HCT116 (cell line): ENCODE results near the gene ANKRD40CL.

Source experiments
- EGR1 ChIP-seq: IDR thresholded peaks from 2 replicates; pipeline ENCODE4 v1.6.1; 2012; ENCODE audit warnings: low read depth
- EZH2 ChIP-seq: fragments of 200-600 bp; sonication (generic); IDR thresholded peaks from 2 replicates; pipeline ENCODE4 v1.6.1; 2017; ENCODE audit warnings: antibody characterized with exemption, mixed run types
- EZH2phosphoT487 ChIP-seq: fragments of 200-600 bp; IDR thresholded peaks from 2 replicates; pipeline ENCODE4 v1.6.1; 2018; ENCODE audit warnings: antibody characterized with exemption, borderline replicate concordance
- JUND ChIP-seq: IDR thresholded peaks from 2 replicates; pipeline ENCODE4 v1.6.1; 2012
- POLR2A ChIP-seq: IDR thresholded peaks from 2 replicates; pipeline ENCODE4 v1.7.0; 2011; ENCODE audit warnings: borderline replicate concordance; ENCODE audit not compliant: insufficient read depth, insufficient read length; ENCODE audit errors: extremely low read depth
- POLR2AphosphoS5 ChIP-seq: IDR thresholded peaks from 2 replicates; pipeline ENCODE4 v1.6.1; 2011; ENCODE audit warnings: mild to moderate bottlenecking, low read depth, low read length, moderate library complexity
- RAD21 ChIP-seq: IDR thresholded peaks from 2 replicates; pipeline ENCODE4 v1.6.1; 2012; ENCODE audit warnings: low read depth, mild to moderate bottlenecking
- SIN3A ChIP-seq: IDR thresholded peaks from 2 replicates; pipeline ENCODE4 v1.6.1; 2012; ENCODE audit warnings: low read depth
- SP1 ChIP-seq: IDR thresholded peaks from 2 replicates; pipeline ENCODE4 v1.6.1; 2012; ENCODE audit warnings: low read depth
- YY1 ChIP-seq: IDR thresholded peaks from 2 replicates; pipeline ENCODE4 v1.6.1; 2011; ENCODE audit warnings: low read length, low read depth, moderate library complexity, mild to moderate bottlenecking; ENCODE audit not compliant: insufficient replicate concordance; ENCODE audit errors: extremely low read depth
- ZNF274 ChIP-seq: fragments of 200-500 bp; sonication (Bioruptor generic); IDR thresholded peaks from 2 replicates; pipeline ENCODE4 v1.6.1; 2014; ENCODE audit warnings: mild to moderate bottlenecking, low read depth, low read length, inconsistent platforms
- TF ChIP-seq, protein P1 (sequence below), 3 experiments: fragments of 200-600 bp in 1 of 3; sonication (generic) in 1 of 3; IDR thresholded peaks in 2 of 3; conservative IDR thresholded peaks in 1 of 3; 2 replicates each; pipeline ENCODE4 v1.5.1; 2012 to 2017; ENCODE audit warnings: low read depth in 2 of 3, low read length in 2 of 3, antibody characterized with exemption in 1 of 3, borderline replicate concordance in 1 of 3, control low read depth in 1 of 3, mild to moderate bottlenecking in 1 of 3, mixed read lengths in 1 of 3, mixed run types in 1 of 3, moderate library complexity in 1 of 3; ENCODE audit not compliant: insufficient read depth in 1 of 3
- TF ChIP-seq, protein P2 (sequence below): IDR thresholded peaks from 2 replicates; pipeline ENCODE4 v1.6.1; 2012
- TF ChIP-seq, protein P3 (sequence below): IDR thresholded peaks from 2 replicates; pipeline ENCODE4 v1.6.1; 2012; ENCODE audit warnings: low read depth

DNA sequence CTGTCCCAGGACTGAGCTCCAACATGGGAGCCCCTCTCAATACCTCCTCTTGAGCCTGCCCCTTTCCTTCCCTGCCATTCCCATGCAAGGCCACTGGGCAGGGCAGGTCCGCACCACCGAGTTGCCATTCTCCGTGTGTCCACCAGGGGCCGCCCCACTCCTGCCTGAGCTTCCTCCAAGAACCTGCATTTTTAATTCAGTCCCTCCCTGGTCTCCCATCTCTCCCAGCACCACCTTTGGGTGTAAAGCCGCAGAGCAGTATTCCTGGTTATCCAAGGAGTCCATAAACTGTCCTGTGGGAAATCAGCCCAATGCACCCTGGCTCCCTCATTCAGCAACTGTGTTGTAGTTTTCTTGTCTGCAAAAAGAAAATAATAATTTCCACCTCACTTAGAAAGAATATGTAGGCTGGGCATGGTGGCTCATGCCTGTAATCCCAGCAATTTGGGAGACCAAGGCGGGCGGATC lies 15.9 kb upstream of the ANKRD40CL start:
- TF ChIP-seq SIN3A (no peak), RAD21 (peak; percentile 100), EZH2 (no peak), POLR2AphosphoS5 (no peak), POLR2A (no peak), EGR1 (no peak), ZNF274 (no peak), EZH2phosphoT487 (no peak), JUND (no peak), YY1 (peak; percentile 82), SP1 (no peak)
- TF ChIP-seq, protein P1, sequence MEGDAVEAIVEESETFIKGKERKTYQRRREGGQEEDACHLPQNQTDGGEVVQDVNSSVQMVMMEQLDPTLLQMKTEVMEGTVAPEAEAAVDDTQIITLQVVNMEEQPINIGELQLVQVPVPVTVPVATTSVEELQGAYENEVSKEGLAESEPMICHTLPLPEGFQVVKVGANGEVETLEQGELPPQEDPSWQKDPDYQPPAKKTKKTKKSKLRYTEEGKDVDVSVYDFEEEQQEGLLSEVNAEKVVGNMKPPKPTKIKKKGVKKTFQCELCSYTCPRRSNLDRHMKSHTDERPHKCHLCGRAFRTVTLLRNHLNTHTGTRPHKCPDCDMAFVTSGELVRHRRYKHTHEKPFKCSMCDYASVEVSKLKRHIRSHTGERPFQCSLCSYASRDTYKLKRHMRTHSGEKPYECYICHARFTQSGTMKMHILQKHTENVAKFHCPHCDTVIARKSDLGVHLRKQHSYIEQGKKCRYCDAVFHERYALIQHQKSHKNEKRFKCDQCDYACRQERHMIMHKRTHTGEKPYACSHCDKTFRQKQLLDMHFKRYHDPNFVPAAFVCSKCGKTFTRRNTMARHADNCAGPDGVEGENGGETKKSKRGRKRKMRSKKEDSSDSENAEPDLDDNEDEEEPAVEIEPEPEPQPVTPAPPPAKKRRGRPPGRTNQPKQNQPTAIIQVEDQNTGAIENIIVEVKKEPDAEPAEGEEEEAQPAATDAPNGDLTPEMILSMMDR (IDR thresholded peaks at IDR 0.05 in 2 of 3, conservative IDR thresholded peaks at IDR 0.05 in 1 of 3; ENCODE audit: borderline replicate concordance in 1 of 3, insufficient read depth in 1 of 3, low read depth in 2 of 3, low read length in 2 of 3): peak; percentile 98 to 100 (median 100)
- TF ChIP-seq, protein P2, sequence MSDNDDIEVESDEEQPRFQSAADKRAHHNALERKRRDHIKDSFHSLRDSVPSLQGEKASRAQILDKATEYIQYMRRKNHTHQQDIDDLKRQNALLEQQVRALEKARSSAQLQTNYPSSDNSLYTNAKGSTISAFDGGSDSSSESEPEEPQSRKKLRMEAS: no peak
- TF ChIP-seq, protein P3, sequence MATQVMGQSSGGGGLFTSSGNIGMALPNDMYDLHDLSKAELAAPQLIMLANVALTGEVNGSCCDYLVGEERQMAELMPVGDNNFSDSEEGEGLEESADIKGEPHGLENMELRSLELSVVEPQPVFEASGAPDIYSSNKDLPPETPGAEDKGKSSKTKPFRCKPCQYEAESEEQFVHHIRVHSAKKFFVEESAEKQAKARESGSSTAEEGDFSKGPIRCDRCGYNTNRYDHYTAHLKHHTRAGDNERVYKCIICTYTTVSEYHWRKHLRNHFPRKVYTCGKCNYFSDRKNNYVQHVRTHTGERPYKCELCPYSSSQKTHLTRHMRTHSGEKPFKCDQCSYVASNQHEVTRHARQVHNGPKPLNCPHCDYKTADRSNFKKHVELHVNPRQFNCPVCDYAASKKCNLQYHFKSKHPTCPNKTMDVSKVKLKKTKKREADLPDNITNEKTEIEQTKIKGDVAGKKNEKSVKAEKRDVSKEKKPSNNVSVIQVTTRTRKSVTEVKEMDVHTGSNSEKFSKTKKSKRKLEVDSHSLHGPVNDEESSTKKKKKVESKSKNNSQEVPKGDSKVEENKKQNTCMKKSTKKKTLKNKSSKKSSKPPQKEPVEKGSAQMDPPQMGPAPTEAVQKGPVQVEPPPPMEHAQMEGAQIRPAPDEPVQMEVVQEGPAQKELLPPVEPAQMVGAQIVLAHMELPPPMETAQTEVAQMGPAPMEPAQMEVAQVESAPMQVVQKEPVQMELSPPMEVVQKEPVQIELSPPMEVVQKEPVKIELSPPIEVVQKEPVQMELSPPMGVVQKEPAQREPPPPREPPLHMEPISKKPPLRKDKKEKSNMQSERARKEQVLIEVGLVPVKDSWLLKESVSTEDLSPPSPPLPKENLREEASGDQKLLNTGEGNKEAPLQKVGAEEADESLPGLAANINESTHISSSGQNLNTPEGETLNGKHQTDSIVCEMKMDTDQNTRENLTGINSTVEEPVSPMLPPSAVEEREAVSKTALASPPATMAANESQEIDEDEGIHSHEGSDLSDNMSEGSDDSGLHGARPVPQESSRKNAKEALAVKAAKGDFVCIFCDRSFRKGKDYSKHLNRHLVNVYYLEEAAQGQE: no peak
